HG02642 (cell line): Measurements from ENCODE around the gene AMN1.
"Not testable (repeated sequence)": the region's sequence is repeated elsewhere in the genome, so short reads cannot be mapped to it uniquely, and the experiment has no call there.

Experiments
- ATAC-seq: cut with Tn5 transposase; IDR thresholded peaks from one replicate; pipeline ENCODE4 v1.9.1; 2021; ENCODE audit warnings: mild to moderate bottlenecking; ENCODE audit not compliant: unreplicated experiment, poor library complexity

Gene AMN1

GRCh38 chr12:31687101-31687527, 41.7 kb downstream of the AMN1 start:
- ATAC-seq: peak; percentile 78

DNA sequence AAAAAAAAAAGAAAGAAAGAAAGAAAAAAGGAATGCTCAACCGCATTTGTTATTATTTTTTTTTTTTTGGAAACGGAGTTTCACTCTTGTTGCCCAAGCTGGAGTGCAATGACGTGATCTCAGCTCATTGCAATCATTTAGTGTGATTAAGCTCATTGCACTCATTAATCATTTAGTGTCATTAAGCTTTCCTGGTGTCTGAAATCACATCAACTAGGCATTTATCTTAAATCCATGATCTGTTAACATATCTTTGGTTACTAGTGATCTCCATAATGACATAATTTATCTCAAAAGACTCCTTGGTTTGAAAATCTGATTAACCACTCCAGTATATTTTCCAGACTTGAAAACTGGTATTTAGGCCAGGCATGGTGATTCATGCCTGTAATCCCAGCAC, 43.0 kb downstream of the AMN1 start:
- no peak for ATAC-seq

DNA sequence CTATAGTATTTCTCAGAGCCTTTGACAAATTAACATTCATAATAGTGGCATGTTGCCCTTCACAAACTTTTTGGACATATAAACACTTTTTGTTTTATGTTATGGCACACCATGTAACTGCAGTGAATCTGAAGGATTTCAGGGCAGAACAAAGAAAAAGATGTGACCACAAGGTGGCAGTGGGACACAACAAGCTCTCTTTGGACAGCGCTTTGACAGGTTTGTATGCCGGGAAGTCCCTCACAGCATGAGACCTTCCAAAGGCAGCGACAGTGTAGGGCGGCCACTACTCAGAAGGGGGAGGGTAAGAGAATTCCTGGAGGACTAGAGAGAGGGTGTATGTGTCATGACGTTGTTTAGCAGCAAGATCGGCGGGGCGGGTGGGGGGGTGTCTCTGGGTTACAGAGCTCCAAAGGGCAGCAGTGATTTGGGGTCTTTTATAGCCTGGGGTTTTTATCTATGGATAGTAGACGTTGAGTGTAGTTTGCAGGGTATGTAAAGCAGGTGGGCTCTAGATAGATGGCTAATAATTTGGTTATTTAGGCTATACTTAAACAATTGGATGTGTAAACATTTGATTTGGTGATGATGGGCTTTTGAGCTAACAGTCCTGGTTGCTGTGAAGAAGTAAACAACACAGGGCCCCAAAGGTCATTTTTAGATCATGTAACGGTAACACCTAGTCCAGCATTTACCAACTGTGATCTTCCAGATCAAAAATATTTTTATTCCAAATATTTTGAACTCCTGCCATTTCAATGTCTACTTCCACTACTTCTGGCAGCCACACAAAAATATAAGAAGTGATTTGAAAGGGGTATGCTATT, 46.5 kb downstream of the AMN1 start:
- peak; percentile 86 for ATAC-seq

GRCh38 chr12:31672521-31672920, 56.3 kb downstream of the AMN1 start:
- ATAC-seq: no peak

GRCh38 chr12:31669582-31669981, 59.2 kb downstream of the AMN1 start:
- not testable (repeated sequence) for ATAC-seq

- no peak for ATAC-seq
Observed at GRCh38 chr12:31669020-31669419, 59.8 kb downstream of the AMN1 start.

GRCh38 chr12:31664038-31664437, 64.8 kb downstream of the AMN1 start:
- ATAC-seq: no peak

DNA sequence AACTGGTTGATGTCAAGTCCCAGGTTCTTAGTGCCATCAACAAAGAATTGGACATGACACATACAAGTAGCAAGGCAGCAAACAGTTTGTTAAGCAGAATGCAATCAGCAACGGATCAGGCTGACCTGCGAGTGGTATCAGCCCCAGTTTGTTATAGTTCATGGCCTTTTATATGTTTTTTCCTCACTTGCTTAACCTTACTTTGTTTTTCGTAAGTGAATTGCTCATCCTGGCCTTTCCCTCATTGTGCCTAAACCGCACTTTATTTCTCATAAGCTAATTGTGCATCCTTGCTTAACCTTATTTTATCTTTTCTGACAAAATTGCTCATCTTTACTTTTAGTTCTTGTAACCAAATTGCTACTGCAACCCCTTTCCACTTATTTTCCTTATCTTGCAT, 65.2 kb downstream of the AMN1 start:
- no peak for ATAC-seq

GRCh38 chr12:31662176-31662849, 66.5 kb downstream of the AMN1 start:
- no peak for ATAC-seq

- peak; percentile 99 for ATAC-seq
Observed at GRCh38 chr12:31659087-31659942, 69.5 kb downstream of the AMN1 start, which contains the start of gene ETFBKMT. TSS of gene ETFBKMT (plus strand) at chr12:31659688. CDS start at chr12:31661954, 2,266 bp downstream.

DNA sequence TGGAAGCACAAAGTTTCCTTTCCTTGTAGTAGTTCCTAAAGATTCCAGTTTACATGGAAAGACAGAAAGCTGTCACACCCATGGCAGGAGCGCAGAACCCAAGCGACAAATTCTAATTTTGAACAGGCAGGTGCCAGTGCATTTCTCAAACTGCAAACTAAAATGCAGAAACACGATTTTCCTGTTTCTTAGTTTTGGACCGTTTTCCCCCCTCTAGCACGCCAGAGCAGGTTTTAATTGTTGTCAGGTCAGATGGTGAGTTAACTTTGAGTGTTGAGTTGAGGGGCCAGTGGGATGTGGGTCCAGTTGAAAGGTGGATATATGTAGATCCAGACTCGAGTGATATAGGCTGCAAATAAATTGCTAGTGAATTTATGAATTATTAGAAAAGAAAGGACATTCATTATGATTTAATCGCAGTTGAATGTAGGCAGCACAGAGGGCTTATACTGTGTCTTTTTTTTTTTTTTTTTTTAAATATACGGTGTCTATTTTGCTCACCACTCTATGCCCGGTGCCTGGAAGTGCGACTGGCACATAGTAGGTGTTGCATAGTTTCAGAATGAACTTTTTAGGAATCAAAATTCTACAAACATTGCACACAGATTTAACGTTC, 70.2 kb downstream of the AMN1 start:
- peak; percentile 2 for ATAC-seq

DNA sequence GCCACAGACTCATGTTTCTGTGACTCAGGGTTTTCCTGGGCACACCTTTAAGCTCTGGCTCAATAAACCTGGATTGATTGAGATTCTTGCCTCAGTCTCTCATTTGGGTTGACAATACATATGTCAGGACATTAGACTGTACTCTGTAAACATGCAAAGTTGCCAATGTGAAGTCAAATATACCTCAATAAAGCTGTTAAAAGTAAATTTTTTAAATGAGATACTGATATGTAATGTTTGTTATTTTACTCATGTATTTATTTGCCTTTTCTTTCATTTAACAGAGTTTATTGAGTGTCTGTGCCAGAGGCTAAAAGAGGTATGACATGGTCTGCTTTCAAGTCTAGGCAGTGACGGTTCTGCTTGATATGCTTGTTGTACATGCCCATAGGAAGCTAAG, 73.0 kb downstream of the AMN1 start:
- ATAC-seq: no peak

DNA sequence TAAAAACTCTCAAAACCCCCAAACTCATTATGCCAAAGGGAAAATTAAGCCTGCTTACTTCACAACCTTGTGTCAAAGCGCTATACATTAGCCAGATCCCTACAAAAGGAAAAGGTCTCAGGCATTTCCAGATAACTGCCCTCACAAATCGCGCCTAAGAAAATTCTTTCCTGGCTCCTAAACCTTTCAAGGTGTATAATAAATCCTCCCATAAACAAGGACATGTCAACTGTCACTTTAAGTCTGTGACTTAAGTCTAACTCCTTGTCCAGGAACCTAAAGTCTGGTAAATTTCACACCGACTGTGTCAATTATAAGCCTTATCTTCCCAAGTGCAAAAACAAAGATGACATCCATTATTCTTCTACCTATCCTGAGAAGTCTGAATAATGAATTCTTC, 73.6 kb downstream of the AMN1 start:
- no peak for ATAC-seq

DNA sequence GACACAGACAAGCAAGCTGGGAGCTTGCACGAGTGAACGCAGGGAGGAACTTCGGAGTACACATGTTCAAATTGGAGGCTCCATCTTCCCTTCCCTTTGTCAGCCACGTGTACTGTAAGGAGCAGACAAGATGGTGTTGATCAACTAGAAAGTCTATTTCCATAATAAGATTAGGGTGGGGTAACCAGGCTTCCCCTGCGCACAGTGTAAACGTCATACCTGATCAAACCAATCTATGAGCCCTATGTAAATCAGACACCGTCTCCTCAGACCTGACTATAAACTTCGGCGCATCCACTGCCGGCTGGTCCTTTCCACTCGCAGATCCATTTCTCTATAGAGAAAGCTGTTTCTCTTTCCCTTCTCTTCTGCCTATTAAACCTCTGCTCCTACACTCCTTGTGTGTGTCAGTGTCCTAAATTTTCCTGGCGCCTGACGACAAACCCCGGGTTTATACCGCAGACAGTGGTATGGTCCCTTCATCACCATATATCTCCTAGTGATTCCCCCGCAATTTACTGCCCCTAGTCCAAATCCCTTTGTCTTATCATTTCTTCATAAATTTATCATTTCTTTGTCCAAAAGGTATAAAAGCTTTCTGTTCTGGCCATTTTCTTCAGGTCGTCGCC, 76.8 kb downstream of the AMN1 start:
- no peak for ATAC-seq

DNA sequence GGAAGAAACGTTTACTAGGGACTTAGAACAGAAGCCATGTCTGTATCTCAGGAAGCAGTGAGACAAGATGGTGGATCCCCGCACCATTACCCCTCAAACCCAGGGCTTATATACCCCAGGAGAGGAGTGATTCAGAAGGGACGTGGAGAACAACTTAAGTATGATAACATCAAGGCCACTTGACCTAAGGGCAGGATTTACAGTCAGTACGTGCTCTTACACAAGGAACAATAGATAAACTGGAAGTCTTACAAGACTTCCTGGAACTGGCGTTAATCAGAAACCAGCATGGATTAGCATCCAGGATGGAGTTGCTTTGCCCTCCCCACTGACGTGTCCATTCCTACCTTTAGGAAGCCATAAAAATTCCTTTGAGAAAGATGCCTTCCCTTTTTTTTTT, 77.9 kb downstream of the AMN1 start:
- no peak for ATAC-seq

DNA sequence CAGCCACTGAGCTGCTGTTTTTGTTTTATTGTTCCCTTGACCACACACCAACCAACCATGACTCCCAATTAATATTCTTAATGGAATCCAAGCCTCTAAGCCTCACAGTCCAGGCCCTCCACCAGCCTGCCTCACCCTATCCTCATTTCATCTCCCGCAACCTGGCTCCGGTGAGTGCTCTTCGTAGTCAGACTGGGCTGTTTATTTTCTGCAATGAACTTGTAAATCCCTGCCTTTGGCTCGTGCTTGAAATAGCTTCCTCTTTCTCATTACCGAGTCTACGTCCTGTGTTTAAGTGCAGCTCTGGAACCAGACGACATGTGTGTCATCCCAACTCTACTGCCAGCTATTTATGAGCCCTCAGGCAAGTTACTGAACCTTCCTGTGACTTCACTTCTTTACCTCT, 81.7 kb downstream of the AMN1 start:
- ATAC-seq: no peak

- ATAC-seq: no peak
Observed at GRCh38 chr12:31645924-31646323, 82.9 kb downstream of the AMN1 start.

- no peak for ATAC-seq
Observed at GRCh38 chr12:31644536-31644935, 84.3 kb downstream of the AMN1 start.

GRCh38 chr12:31641509-31642090, 87.2 kb downstream of the AMN1 start:
- no peak for ATAC-seq

- no peak for ATAC-seq
Observed at GRCh38 chr12:31634620-31635019, 94.2 kb downstream of the AMN1 start.
